Body of pancreas (tissue), 4 donors: Measurements from ENCODE around the gene FNTB.

Source experiments
- CTCF ChIP-seq, 7 experiments: fragments of 450-650 bp in 4 of 7; fragments of 200-600 bp in 3 of 7; sonication (generic) in 3 of 7; IDR thresholded peaks; one replicate each; pipeline ENCODE4 v1.5.1; 2016 to 2019; ENCODE audit warnings: antibody characterized with exemption in 7 of 7
- POLR2A ChIP-seq, 3 donors: fragments of 450-650 bp; IDR thresholded peaks; one replicate each; pipeline ENCODE4 v1.6.1; 2016; ENCODE audit warnings: antibody characterized with exemption in 3 of 3, mild to moderate bottlenecking in 2 of 3

- TF ChIP-seq CTCF (IDR thresholded peaks at IDR 0.05) (no peak), POLR2A (IDR thresholded peaks at IDR 0.05) (no peak)
Measured at GRCh38 chr14:65045709-65046108, 59.0 kb downstream of the FNTB start.
